Mononuclear cell (primary cell): ENCODE results near the gene TRDMT1. TPM values are rescaled to one million over a fixed set of nuclear protein-coding genes. Genes with fewer than 3 reads are reported as not detected.

Experiments used
- H3K27me3 ChIP-seq: 2 replicates; pipeline ENCODE4 v1.6.0; 2011; ENCODE audit warnings: low read length, control low read depth; ENCODE audit not compliant: insufficient read depth
- H3K4me1 ChIP-seq: 2 replicates; pipeline ENCODE4 v1.5.1; 2011; ENCODE audit warnings: mild to moderate bottlenecking, low read length, control low read depth; ENCODE audit not compliant: insufficient read depth
- H3K4me3 ChIP-seq: 2 replicates; pipeline ENCODE4 v1.5.1; 2011; ENCODE audit warnings: mild to moderate bottlenecking, low read length, moderate library complexity
- H3K9me3 ChIP-seq: 2 replicates; pipeline ENCODE4 v1.5.1; 2011; ENCODE audit warnings: low read depth, mild to moderate bottlenecking, control low read depth, low read length
- total RNA-seq: library from RNA; depleted of rRNA; stranded (reverse); fragments of >200 nt; gene quantifications from one replicate; pipeline ENCODE4 v1.2.3, GENCODE V29; 2012

The TRDMT1 gene
- total RNA-seq, 1 donor = 24.5 TPM

GRCh38 chr10:17179002-17179401 lies 22.5 kb downstream of the TRDMT1 start:
- Histone ChIP-seq H3K27me3 (no peaks in the 10 kb centered on the region), H3K4me1 (peaks cover 5% of the 10 kb centered on the region), H3K9me3 (no peaks in the 10 kb centered on the region), H3K4me3 (no peak overlapping the region)

DNA sequence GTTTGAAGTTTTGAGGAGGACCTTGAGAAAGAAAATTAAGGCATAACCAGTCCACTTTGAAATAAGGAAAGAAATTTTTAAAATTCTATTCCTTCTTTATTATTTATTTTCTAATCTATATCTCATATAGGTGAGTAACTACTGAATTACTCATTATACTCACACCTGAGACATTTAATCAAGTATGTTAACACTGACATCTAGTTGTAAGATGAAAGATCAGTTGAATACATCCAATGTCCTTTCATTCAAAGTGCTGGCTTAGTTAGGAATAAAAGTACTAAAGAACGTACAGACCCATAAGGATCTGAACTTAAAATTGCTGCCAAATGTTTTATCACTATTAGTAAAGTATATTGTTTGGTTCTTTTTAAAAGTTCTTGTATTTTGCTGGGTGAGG lies 23.5 kb downstream of the TRDMT1 start:
- Histone ChIP-seq H3K9me3 (no peaks in the 10 kb centered on the region), H3K27me3 (no peaks in the 10 kb centered on the region), H3K4me3 (no peak overlapping the region), H3K4me1 (peaks cover 5% of the 10 kb centered on the region)

GRCh38 chr10:17177014-17177413 lies 24.5 kb downstream of the TRDMT1 start:
- Histone ChIP-seq H3K27me3 (no peaks in the 10 kb centered on the region), H3K9me3 (no peaks in the 10 kb centered on the region), H3K4me1 (peaks cover 5% of the 10 kb centered on the region), H3K4me3 (no peak overlapping the region)

- Histone ChIP-seq H3K4me1 (peaks cover 5% of the 10 kb centered on the region), H3K27me3 (no peaks in the 10 kb centered on the region), H3K9me3 (no peaks in the 10 kb centered on the region), H3K4me3 (no peak overlapping the region)
These were observed 25.4 kb downstream of the TRDMT1 start for GRCh38 chr10:17176091-17176490.

GRCh38 chr10:17175551-17175950 lies 25.9 kb downstream of the TRDMT1 start:
- H3K27me3 ChIP-seq = no peaks in the 10 kb centered on the region
- no peaks in the 10 kb centered on the region for H3K9me3 ChIP-seq
- peaks cover 5% of the 10 kb centered on the region for H3K4me1 ChIP-seq
- no peak overlapping the region for H3K4me3 ChIP-seq

DNA sequence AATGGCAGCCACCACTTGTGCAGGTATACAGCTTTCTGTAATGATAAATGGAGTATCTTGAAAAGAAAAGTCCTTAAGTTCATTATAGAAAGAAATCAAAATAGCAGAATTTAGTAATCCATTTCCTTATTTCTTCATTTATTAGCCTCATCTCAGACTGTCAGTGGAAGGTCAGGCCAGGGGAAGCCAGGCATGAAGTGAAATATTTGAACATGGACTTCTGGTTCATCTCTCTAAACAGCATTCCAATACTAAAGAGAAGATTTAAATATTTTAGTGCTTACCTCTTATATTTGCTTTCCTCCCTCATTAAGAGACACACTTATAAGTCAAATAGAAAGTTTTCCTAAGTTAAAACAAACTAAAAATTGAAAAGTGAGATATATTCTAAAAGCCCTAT lies 26.8 kb downstream of the TRDMT1 start:
- no peaks in the 10 kb centered on the region for H3K9me3 ChIP-seq
- peaks cover 5% of the 10 kb centered on the region for H3K4me1 ChIP-seq
- H3K4me3 ChIP-seq = no peak overlapping the region
- H3K27me3 ChIP-seq = no peaks in the 10 kb centered on the region

- Histone ChIP-seq H3K4me1 (peaks cover 5% of the 10 kb centered on the region), H3K9me3 (no peaks in the 10 kb centered on the region), H3K4me3 (no peak overlapping the region), H3K27me3 (no peaks in the 10 kb centered on the region)
These were observed 30.3 kb downstream of the TRDMT1 start for GRCh38 chr10:17171141-17171641.

GRCh38 chr10:17169803-17170202 lies 31.7 kb downstream of the TRDMT1 start:
- H3K27me3 ChIP-seq = no peaks in the 10 kb centered on the region
- H3K9me3 ChIP-seq = no peaks in the 10 kb centered on the region
- no peak overlapping the region for H3K4me3 ChIP-seq
- no peaks in the 10 kb centered on the region for H3K4me1 ChIP-seq

GRCh38 chr10:17166699-17167098 lies 34.8 kb downstream of the TRDMT1 start:
- no peaks in the 10 kb centered on the region for H3K4me1 ChIP-seq
- H3K27me3 ChIP-seq = no peaks in the 10 kb centered on the region
- H3K4me3 ChIP-seq = no peak overlapping the region
- no peaks in the 10 kb centered on the region for H3K9me3 ChIP-seq

DNA sequence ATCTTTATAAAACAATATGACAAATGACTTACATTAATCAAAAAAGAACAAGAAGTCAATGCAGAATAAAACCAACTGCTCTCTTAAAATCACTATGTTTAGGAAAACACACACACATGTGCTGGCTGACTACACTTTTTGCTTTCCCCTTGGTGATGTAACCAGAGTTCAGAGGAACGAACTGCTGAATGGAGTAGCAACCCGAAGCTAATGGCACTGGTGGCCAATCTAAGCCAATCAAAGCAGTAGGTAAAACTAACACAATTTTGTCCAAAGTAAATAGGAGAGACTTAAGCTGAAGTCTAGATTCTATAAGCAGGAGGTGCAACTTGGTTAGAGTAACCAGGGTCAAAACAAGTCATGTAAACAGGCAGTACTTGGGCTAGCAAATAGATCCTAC lies 38.6 kb downstream of the TRDMT1 start:
- H3K9me3 ChIP-seq = no peaks in the 10 kb centered on the region
- no peaks in the 10 kb centered on the region for H3K4me1 ChIP-seq
- H3K27me3 ChIP-seq = no peaks in the 10 kb centered on the region
- no peak overlapping the region for H3K4me3 ChIP-seq

DNA sequence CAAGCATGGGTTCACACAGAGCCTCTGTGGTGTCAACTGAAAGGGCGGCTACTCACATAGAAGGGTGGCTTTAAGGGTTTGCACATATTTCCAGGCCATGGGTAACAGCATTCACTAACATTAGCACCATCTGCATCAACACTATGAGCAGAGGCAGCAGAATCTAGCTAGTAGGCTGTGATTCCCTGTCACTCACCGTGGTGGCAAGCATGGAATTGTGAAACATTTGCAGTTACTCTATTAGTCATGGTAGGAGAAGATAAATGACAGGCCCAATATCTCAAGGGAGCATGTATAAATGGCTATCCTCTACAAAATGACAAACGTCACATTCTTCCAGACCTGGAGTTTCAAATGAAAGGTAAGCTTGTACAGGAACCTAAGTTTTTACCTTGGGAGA lies 39.7 kb downstream of the TRDMT1 start:
- no peaks in the 10 kb centered on the region for H3K4me1 ChIP-seq
- H3K27me3 ChIP-seq = no peaks in the 10 kb centered on the region
- no peak overlapping the region for H3K4me3 ChIP-seq
- no peaks in the 10 kb centered on the region for H3K9me3 ChIP-seq

GRCh38 chr10:17157024-17157423 lies 44.4 kb downstream of the TRDMT1 start:
- Histone ChIP-seq H3K27me3 (no peaks in the 10 kb centered on the region), H3K4me1 (no peaks in the 10 kb centered on the region), H3K4me3 (no peak overlapping the region), H3K9me3 (no peaks in the 10 kb centered on the region)

DNA sequence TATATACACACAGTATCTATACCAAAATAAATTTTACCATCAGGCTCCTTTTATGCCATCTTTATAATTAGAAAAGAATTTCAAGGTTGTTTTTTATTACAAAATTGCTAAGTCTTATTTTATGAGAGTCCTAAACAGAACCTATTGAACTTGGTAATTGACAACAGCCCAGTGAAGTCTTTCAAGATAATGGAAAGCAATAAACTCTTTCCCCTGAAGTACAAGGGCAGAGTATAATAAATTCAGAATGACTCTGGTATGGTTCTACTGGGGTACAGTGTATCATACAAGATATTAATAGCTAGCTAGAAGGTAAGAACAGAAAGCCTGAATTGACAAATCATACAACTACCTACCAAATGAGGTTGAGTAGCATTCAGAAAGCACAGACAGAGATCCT lies 45.6 kb downstream of the TRDMT1 start:
- H3K9me3 ChIP-seq = no peaks in the 10 kb centered on the region
- H3K4me1 ChIP-seq = no peaks in the 10 kb centered on the region
- H3K27me3 ChIP-seq = no peaks in the 10 kb centered on the region
- H3K4me3 ChIP-seq = no peak overlapping the region

GRCh38 chr10:17154116-17154515 lies 47.4 kb downstream of the TRDMT1 start:
- Histone ChIP-seq H3K4me1 (no peaks in the 10 kb centered on the region), H3K9me3 (no peaks in the 10 kb centered on the region), H3K4me3 (no peak overlapping the region), H3K27me3 (no peaks in the 10 kb centered on the region)

GRCh38 chr10:17153321-17153720 lies 48.2 kb downstream of the TRDMT1 start:
- Histone ChIP-seq H3K27me3 (no peaks in the 10 kb centered on the region), H3K9me3 (no peaks in the 10 kb centered on the region), H3K4me3 (no peak overlapping the region), H3K4me1 (no peaks in the 10 kb centered on the region)

GRCh38 chr10:17151716-17152115 lies 49.8 kb downstream of the TRDMT1 start:
- Histone ChIP-seq H3K4me1 (no peaks in the 10 kb centered on the region), H3K9me3 (no peaks in the 10 kb centered on the region), H3K4me3 (no peak overlapping the region), H3K27me3 (no peaks in the 10 kb centered on the region)
